Measurements from ENCODE around the gene LGALS16. TPM values are rescaled to one million over a fixed set of nuclear protein-coding genes. Genes with fewer than 3 reads are reported as not detected.

The LGALS16 gene
- total RNA-seq, result not detected in 2 replicates

GRCh38 chr19:39655613-39656012 is at the start of gene LGALS16:
LGALS16 (plus strand) TSS chr19:39655913; CDS start chr19:39655962, 49 bp downstream.

DNA sequence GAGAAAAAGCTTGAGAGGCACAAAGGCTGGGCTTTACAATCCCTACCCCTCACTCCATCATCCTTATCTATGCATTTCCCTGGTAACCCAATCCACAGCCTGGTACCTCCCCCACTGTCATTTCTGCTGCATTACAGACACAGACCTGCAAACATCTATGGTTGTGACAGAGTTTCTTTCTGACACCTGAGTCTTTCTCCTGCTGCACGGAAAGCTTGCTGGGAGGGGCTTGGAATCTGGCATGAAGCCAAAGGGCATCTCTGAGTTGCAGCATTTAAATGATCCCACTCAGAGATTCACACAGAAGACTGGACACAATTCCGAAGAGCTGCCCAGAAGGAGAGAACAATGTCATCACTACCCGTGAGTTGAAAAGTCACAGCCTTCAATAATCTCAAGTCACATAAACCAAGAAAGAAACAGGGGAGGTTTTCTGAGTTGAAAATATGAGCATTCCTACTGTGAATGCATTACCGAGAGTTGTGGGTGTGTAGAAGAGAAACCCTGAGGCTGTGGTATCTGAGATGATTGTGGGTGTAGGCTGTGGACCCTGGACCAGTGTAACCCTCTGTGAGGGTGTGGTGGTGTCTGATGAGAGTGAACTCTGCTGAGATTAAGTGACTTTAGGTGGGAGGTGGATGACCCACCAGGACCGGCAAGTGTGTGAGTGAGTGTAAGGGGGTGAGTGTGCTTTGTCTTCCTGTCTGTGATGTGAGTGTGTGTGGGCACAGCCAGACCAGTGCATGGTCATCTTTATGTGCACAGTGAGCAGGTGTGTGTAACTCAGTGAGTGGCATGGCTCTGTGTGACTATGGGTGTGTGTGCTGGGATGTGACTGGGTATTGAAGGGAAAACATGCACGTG is 48.7 kb downstream of the LGALS16 start, which contains the start of gene LGALS14:
Gene LGALS14, plus strand, starts transcription at position 301 of the 864 bp plus-strand sequence. Its CDS starts 48 bp downstream, at position 349.

Other genes starting within 250 kb of the LGALS16 start
- gene ZFP36, start 249.1 kb upstream of the LGALS16 start, total RNA-seq, result 5.8 TPM in 2 replicates
- gene PLEKHG2, start 243.2 kb upstream of the LGALS16 start, total RNA-seq, result 3.6 and 8.2 TPM in 2 replicates
- 72.5 and 139 TPM in 2 replicates for gene RPS16, start 220.0 kb upstream of the LGALS16 start, total RNA-seq
- gene SUPT5H, start 210.3 kb upstream of the LGALS16 start, total RNA-seq, result 28.1 and 48.0 TPM in 2 replicates
- 100 and 120 TPM in 2 replicates for gene TIMM50, start 175.1 kb upstream of the LGALS16 start, total RNA-seq
- gene DLL3, start 157.0 kb upstream of the LGALS16 start, total RNA-seq, result 0.64 and 0.72 TPM in 2 replicates
- gene SELENOV, start 140.8 kb upstream of the LGALS16 start, total RNA-seq, result not detected in 2 replicates
- gene EID2B, start 123.1 kb upstream of the LGALS16 start, total RNA-seq, result 1.1 and 1.2 TPM in 2 replicates
- gene EID2, start 115.8 kb upstream of the LGALS16 start, total RNA-seq, result 4.5 and 5.1 TPM in 2 replicates
- gene LGALS13, start 53.4 kb upstream of the LGALS16 start, total RNA-seq, result not detected in 2 replicates
- not detected in 2 replicates for gene LGALS14, start 48.6 kb downstream of the LGALS16 start, total RNA-seq
- not detected in 2 replicates for gene CLC, start 82.1 kb downstream of the LGALS16 start, total RNA-seq
- gene LEUTX, start 122.9 kb downstream of the LGALS16 start, total RNA-seq, result not detected in 2 replicates
- 7.5 and 8.3 TPM in 2 replicates for gene DYRK1B, start 178.2 kb downstream of the LGALS16 start, total RNA-seq
- 157 and 169 TPM in 2 replicates for gene FBL, start 190.5 kb downstream of the LGALS16 start, total RNA-seq